HFFc6 (cell line): ENCODE data around the gene GRK2. TPM values are rescaled to one million over a fixed set of nuclear protein-coding genes. Genes with fewer than 3 reads are reported as not detected.
"Not testable (repeated sequence)": the region's sequence is repeated elsewhere in the genome, so short reads cannot be mapped to it uniquely, and the experiment has no call there.

Experiments
- DNase-seq: peaks from one replicate; pipeline ENCODE4 v3.0.0-alpha.2; 2018
- H3K27ac Mint-ChIP-seq: 2 replicates; pipeline ENCODE4 v1.8.0; 2020; ENCODE audit warnings: mild to moderate bottlenecking, mixed read lengths
- H3K27me3 Mint-ChIP-seq: 2 replicates; pipeline ENCODE4 v1.8.0; 2021; ENCODE audit warnings: mild to moderate bottlenecking, moderate library complexity, mixed read lengths; ENCODE audit not compliant: insufficient read depth
- H3K36me3 Mint-ChIP-seq: 2 replicates; pipeline ENCODE4 v1.8.0; 2021; ENCODE audit warnings: low read depth, mixed read lengths
- H3K4me1 Mint-ChIP-seq: 2 replicates; pipeline ENCODE4 v1.8.0; 2020; ENCODE audit warnings: low read depth, mixed read lengths
- H3K4me3 Mint-ChIP-seq: 2 replicates; pipeline ENCODE4 v1.8.0; 2020; ENCODE audit warnings: mild to moderate bottlenecking, moderate library complexity, mixed read lengths
- H3K9me3 Mint-ChIP-seq: 2 replicates; pipeline ENCODE4 v1.8.0; 2020; ENCODE audit warnings: mild to moderate bottlenecking, mixed read lengths
- total RNA-seq, 6 experiments: library from RNA; stranded (reverse); fragmentation: NEBNext Ultra II Directional; extraction: Animal tissue kit (Norgen Biotek cat#: 25700); gene quantifications; 2 replicates in 1 of 6; 3 replicates in 5 of 6; pipeline ENCODE4 v1.2.3, GENCODE V29; 2021
- TF ChIP-seq, protein P1 (sequence below): fragments of 200-600 bp; sonication (generic); IDR thresholded peaks from 2 replicates; pipeline ENCODE4 v1.5.0; 2021; ENCODE audit warnings: antibody characterized with exemption, mild to moderate bottlenecking

GRK2 gene
- total RNA-seq, 6 experiments from 2014 or later: 26.2 to 35.5 (median 32.1) TPM

DNA sequence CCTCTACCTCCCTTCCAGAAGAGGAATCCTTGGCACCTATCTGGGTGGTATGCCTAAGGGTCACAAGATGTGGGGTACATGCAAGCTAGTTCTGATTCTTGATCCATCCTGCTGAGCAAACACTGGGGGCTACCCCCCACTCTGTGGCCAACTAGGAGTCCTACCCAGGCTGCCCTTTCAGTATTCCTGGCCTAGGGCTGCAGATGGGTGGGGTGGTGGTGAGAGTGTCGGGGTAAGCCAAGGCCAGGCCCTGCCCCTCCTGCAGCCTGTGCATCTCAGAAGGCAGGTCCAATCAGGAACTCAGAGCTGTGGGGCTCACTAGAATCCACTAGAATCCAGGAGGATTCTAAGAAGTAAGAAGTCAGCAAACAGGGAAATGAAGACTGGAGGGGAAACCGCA is 47.9 kb downstream of the GRK2 start:
- Mint-ChIP-seq H3K4me1 (peaks cover 7% of the 10 kb centered on the region), H3K36me3 (no peaks in the 10 kb centered on the region), H3K27ac (no peak overlapping the region), H3K27me3 (no peaks in the 10 kb centered on the region), H3K9me3 (no peaks in the 10 kb centered on the region), H3K4me3 (no peak overlapping the region)
- TF ChIP-seq, protein P1, sequence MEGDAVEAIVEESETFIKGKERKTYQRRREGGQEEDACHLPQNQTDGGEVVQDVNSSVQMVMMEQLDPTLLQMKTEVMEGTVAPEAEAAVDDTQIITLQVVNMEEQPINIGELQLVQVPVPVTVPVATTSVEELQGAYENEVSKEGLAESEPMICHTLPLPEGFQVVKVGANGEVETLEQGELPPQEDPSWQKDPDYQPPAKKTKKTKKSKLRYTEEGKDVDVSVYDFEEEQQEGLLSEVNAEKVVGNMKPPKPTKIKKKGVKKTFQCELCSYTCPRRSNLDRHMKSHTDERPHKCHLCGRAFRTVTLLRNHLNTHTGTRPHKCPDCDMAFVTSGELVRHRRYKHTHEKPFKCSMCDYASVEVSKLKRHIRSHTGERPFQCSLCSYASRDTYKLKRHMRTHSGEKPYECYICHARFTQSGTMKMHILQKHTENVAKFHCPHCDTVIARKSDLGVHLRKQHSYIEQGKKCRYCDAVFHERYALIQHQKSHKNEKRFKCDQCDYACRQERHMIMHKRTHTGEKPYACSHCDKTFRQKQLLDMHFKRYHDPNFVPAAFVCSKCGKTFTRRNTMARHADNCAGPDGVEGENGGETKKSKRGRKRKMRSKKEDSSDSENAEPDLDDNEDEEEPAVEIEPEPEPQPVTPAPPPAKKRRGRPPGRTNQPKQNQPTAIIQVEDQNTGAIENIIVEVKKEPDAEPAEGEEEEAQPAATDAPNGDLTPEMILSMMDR: no peak
- DNase-seq: no peak

DNA sequence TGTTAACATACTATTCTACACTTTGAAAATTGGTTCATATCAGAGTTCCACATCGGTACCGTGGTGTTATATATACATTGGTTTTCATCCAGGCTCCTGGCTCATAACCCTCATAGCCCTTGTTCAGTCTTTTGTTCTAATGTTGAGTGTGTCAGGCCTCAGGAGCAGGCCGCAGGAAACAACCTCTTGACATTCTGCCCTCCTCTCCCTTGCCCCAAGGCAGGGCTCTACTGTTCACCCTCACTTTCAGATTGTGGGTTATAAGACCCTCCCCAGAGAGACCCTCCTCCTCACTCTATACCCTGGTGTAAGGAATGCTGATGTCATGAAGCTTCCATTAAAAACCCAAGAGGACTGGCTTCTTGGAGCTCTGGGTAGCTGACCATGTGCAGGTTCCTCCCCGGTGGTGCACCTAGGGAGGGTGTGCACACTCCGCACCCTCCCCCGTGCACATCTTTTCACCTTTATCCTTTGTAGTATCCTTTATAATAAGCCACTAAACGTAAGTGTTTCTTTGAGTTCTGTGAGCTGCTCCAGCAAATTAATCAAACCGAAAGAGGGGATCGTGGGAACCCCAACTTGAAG is 49.1 kb downstream of the GRK2 start:
- Mint-ChIP-seq H3K9me3 (no peaks in the 10 kb centered on the region), H3K4me1 (peaks cover 15% of the 10 kb centered on the region), H3K27me3 (no peaks in the 10 kb centered on the region; the same call in 1 of the 2 replicates), H3K36me3 (no peaks in the 10 kb centered on the region), H3K27ac (no peak overlapping the region), H3K4me3 (no peak overlapping the region; the same call in 1 of the 2 replicates)
- TF ChIP-seq, protein P1: no peak
- no peak for DNase-seq

DNA sequence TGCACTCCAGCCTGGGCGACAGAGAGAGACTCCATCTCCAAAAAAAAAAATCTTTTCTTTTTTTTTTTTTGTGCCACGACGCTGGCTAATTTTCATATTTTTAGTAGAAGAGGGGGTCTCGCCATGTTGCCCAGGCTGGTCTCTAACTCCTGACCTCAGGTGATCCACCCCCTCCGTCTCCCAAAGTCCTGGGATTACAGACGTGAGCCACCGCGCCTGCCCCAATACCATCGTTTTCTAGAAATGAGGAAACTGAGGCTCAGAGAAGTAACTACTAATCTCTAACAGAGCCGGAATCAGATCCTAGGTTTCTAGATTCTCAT is 50.6 kb downstream of the GRK2 start:
- peak overlapping the region; percentile 92 for H3K4me3 Mint-ChIP-seq
- DNase-seq: no peak
- peaks cover 16% of the 10 kb centered on the region for H3K4me1 Mint-ChIP-seq
- H3K9me3 Mint-ChIP-seq: no peaks in the 10 kb centered on the region
- no peaks in the 10 kb centered on the region for H3K36me3 Mint-ChIP-seq
- TF ChIP-seq, protein P1: no peak
- peak overlapping the region; percentile 86 for H3K27ac Mint-ChIP-seq
- no peaks in the 10 kb centered on the region; the same call in 1 of the 2 replicates for H3K27me3 Mint-ChIP-seq

DNA sequence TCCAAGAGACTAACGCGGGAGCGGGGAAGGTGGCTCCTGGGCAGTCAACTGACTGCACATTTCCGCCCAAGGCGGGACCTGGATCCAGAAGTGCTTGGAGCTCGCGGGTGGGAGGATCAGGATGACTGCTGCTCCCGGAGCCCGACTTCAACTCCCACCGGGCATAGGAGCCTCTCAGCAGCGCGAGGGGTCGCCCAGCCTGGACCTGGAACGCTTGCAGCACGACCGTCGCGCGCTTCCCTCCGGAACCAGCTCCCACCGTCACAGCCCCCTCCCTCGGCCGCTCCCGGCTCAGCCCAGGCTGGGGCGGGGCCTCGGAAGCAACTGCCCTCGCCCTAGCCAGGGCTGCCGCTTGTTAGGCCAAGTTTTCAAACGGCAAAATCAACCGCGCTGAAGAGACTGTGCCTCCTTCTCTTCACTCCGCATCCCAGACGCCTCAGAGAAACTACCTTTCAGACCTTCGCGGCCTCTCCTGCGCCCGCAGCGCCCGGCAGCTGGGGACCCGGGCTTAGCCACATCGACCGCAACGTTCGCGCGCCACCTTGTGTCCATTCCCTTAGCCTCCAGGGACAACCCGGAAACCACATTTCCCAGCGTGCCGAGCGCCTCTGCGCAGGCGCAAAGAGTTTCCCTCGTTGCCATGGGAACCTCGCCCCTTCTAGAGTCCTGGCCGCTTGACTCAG is 51.1 kb downstream of the GRK2 start:
- DNase-seq: peak; percentile 92
- TF ChIP-seq, protein P1: peak; percentile 94
- Mint-ChIP-seq H3K36me3 (no peaks in the 10 kb centered on the region), H3K27ac (peak overlapping the region; percentile 86), H3K4me1 (peaks cover 16% of the 10 kb centered on the region), H3K4me3 (peak overlapping the region; percentile 92), H3K27me3 (no peaks in the 10 kb centered on the region; the same call in 1 of the 2 replicates), H3K9me3 (no peaks in the 10 kb centered on the region)

DNA sequence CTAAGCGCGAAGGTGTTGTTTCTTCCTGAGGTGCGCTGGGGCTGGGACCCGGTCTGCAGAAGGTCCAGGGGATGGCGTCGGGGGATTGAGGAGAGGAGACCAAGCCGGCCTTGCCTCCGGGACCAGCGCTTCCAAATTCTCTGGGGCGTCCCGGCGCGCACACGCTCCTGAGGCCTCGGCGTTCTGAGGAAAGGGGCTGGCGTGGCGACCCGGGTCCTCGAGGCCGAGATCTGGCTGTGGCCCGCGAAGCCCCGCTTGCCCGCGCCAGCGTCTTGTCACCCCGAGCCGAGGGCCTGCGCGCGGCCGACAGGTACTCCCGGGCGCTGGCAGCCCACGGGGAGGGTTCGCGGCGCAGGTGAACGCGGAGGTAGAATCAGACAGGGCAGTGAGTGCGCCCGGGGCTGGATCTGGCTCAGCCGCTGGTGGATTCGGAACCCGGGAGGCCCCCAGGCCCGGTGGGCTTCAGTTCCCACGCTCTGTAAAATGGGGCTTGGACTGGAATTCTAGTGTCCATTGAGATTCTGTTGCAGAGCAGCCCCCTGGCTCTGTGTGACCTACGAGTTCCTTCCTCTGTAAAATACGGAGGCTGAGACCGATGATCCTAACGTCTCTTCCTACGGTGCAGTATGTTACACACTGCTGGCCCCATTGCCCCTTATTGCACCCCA is 51.7 kb downstream of the GRK2 start:
- Mint-ChIP-seq H3K9me3 (no peaks in the 10 kb centered on the region), H3K36me3 (no peaks in the 10 kb centered on the region), H3K27ac (peak overlapping the region; percentile 86), H3K27me3 (no peaks in the 10 kb centered on the region; the same call in 1 of the 2 replicates), H3K4me3 (peak overlapping the region; percentile 92), H3K4me1 (peaks cover 16% of the 10 kb centered on the region)
- TF ChIP-seq, protein P1: no peak; the same call in 1 of the 2 replicates
- no peak for DNase-seq

DNA sequence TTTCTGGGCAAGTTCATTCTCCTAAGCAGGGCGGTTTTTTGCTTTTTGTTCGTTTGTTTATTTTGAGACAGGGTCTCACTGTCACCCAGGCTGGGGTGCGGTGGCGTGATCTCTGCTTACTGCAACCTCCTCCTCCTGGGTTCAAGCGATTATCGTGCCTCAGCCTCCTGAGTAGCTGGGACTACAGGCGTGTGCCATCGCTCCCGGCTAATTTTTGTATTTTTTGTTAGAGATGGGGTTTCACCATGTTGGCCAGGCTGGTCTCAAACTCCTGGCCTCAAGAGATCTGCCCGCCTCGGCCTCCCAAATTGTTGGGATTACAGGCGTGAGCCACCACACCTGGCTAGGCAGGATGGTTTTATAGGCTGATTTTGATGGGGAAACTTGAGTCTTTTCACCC is 52.6 kb downstream of the GRK2 start:
- H3K9me3 Mint-ChIP-seq, H3K27ac Mint-ChIP-seq, H3K36me3 Mint-ChIP-seq, DNase-seq, H3K27me3 Mint-ChIP-seq: not testable (repeated sequence)
- H3K4me1 Mint-ChIP-seq: peaks cover 16% of the 10 kb centered on the region
- H3K4me3 Mint-ChIP-seq: peak overlapping the region; percentile 92
